Smooth muscle cell of the umbilical artery (primary cell): Measurements from ENCODE around the gene TTC21A. TPM values are rescaled to one million over a fixed set of nuclear protein-coding genes. Genes with fewer than 3 reads are reported as not detected.

Experiments
- total RNA-seq: library from RNA; depleted of rRNA; stranded (reverse); fragments of >200 nt; gene quantifications from 2 replicates; pipeline ENCODE4 v1.2.3, GENCODE V29; 2014

Gene TTC21A, protein sequence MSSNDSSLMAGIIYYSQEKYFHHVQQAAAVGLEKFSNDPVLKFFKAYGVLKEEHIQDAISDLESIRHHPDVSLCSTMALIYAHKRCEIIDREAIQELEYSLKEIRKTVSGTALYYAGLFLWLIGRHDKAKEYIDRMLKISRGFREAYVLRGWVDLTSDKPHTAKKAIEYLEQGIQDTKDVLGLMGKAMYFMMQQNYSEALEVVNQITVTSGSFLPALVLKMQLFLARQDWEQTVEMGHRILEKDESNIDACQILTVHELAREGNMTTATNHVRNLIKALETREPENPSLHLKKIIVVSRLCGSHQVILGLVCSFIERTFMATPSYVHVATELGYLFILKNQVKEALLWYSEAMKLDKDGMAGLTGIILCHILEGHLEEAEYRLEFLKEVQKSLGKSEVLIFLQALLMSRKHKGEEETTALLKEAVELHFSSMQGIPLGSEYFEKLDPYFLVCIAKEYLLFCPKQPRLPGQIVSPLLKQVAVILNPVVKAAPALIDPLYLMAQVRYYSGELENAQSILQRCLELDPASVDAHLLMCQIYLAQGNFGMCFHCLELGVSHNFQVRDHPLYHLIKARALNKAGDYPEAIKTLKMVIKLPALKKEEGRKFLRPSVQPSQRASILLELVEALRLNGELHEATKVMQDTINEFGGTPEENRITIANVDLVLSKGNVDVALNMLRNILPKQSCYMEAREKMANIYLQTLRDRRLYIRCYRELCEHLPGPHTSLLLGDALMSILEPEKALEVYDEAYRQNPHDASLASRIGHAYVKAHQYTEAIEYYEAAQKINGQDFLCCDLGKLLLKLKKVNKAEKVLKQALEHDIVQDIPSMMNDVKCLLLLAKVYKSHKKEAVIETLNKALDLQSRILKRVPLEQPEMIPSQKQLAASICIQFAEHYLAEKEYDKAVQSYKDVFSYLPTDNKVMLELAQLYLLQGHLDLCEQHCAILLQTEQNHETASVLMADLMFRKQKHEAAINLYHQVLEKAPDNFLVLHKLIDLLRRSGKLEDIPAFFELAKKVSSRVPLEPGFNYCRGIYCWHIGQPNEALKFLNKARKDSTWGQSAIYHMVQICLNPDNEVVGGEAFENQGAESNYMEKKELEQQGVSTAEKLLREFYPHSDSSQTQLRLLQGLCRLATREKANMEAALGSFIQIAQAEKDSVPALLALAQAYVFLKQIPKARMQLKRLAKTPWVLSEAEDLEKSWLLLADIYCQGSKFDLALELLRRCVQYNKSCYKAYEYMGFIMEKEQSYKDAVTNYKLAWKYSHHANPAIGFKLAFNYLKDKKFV (N-terminal part only)
- 3.0 and 3.5 TPM in 2 replicates for total RNA-seq

DNA sequence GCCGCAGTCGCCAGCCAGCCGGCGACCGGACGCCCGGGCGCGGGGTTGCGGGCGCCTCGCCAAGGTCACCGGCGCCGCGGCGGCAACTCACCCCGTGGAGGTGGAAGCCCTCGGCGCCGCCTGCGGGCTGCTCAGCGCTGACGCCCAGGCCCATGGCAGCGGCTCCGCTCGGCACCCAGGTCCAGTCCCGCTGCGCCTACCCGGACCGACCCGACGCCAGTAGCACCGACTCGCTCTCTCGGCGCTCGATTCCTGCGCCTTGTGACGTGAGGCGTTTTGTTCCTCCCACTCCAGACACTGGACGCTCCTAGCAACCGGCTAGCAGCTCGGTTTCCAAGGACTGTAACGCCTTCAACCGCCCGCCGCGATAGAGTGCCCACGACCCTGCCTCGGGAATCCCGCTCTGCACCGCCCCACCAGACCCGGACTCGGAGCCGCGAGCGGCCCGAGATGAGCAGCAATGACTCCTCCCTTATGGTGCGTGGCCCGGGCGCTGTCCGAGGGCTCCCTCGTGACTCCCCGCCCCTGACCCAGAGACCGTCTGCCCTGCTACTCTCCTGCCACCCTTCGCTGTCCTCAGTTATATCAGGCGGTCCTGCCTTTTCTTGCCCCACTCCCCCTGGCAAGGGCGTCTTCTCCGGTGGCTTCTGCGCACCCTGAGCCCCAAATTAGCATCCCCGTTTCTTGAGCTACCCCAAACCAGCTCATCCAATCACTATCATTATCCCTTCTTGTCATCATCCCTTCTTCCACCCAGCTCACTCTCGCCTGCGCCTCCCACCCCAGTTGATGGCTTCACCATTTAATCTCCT lies at the start of gene TTC21A, which contains the start of gene GORASP1:
Gene TTC21A (plus strand): TSS at position 293 of the 812 bp plus-strand sequence. CDS start 158 bp downstream, at position 451.
Gene GORASP1 (minus strand): TSS at position 240 of the 812 bp plus-strand sequence. CDS start 86 bp downstream, at position 154.

Other genes starting within 250 kb of the TTC21A start
- gene SCN11A, start 55.7 kb upstream of the TTC21A start, total RNA-seq, result not detected in 2 replicates
- 36.2 and 38.1 TPM in 2 replicates for gene WDR48, start 55.7 kb upstream of the TTC21A start, total RNA-seq
- 41.0 and 49.5 TPM in 2 replicates for gene GORASP1, start 53 bp upstream of the TTC21A start, total RNA-seq
- gene CSRNP1, start 45.9 kb downstream of the TTC21A start, total RNA-seq, result 17.4 and 18.1 TPM in 2 replicates
- 0.05 TPM in 1 of 2 replicates, not detected in the other for gene XIRP1, start 84.9 kb downstream of the TTC21A start, total RNA-seq
- gene CX3CR1, start 172.4 kb downstream of the TTC21A start, total RNA-seq, result not detected in 2 replicates
- not detected in 2 replicates for gene CCR8, start 222.0 kb downstream of the TTC21A start, total RNA-seq